Measurements from ENCODE around the gene KRTAP3-2. TPM values are rescaled to one million over a fixed set of nuclear protein-coding genes. Genes with fewer than 3 reads are reported as not detected.

Gene KRTAP3-2
- total RNA-seq, 4 donors from 2014 or later = not detected

- Histone ChIP-seq H3K4me3 (no peak overlapping the region), H3K27me3 (no peaks in the 10 kb centered on the region), H3K9me3 (no peaks in the 10 kb centered on the region), H3K4me1 (no peaks in the 10 kb centered on the region), H3K27ac (no peak overlapping the region), H3K36me3 (no peaks in the 10 kb centered on the region)
- intact Hi-C loops (cut with DNase I; ENCODE audit: low total_unique reads) = no loop called here
- no peak for TF ChIP-seq CTCF (IDR thresholded peaks at IDR 0.05)
- no peak for TF ChIP-seq POLR2A (IDR thresholded peaks at IDR 0.05)
- DNase-seq = no peak
Observed at GRCh38 chr17:41020336-41020735, 20.6 kb upstream of the KRTAP3-2 start.

GRCh38 chr17:41019415-41019814 lies 19.7 kb upstream of the KRTAP3-2 start:
- H3K4me1 ChIP-seq = no peaks in the 10 kb centered on the region
- H3K27me3 ChIP-seq = no peaks in the 10 kb centered on the region
- H3K9me3 ChIP-seq = no peaks in the 10 kb centered on the region
- intact Hi-C loops (cut with DNase I; ENCODE audit: low total_unique reads) = no loop called here
- H3K27ac ChIP-seq = no peak overlapping the region
- TF ChIP-seq POLR2A (IDR thresholded peaks at IDR 0.05) (no peak), CTCF (IDR thresholded peaks at IDR 0.05) (no peak)
- H3K36me3 ChIP-seq = no peaks in the 10 kb centered on the region
- H3K4me3 ChIP-seq = no peak overlapping the region
- DNase-seq = no peak

GRCh38 chr17:41018541-41018940 lies 18.8 kb upstream of the KRTAP3-2 start:
- Histone ChIP-seq H3K4me1 (no peaks in the 10 kb centered on the region), H3K9me3 (no peaks in the 10 kb centered on the region), H3K4me3 (no peak overlapping the region), H3K36me3 (no peaks in the 10 kb centered on the region), H3K27ac (no peak overlapping the region), H3K27me3 (no peaks in the 10 kb centered on the region)
- no peak for DNase-seq
- intact Hi-C loops (cut with DNase I; ENCODE audit: low total_unique reads) = no loop called here
- TF ChIP-seq POLR2A (IDR thresholded peaks at IDR 0.05) (no peak), CTCF (IDR thresholded peaks at IDR 0.05) (no peak)

- no peaks in the 10 kb centered on the region for H3K27me3 ChIP-seq
- no peaks in the 10 kb centered on the region for H3K36me3 ChIP-seq
- no peak for TF ChIP-seq CTCF (IDR thresholded peaks at IDR 0.05)
- H3K4me1 ChIP-seq = no peaks in the 10 kb centered on the region
- H3K9me3 ChIP-seq = no peaks in the 10 kb centered on the region
- intact Hi-C loops (cut with DNase I; ENCODE audit: low total_unique reads) = no loop called here
- DNase-seq = no peak
- H3K27ac ChIP-seq = no peak overlapping the region
- no peak overlapping the region for H3K4me3 ChIP-seq
Observed at GRCh38 chr17:41016578-41017215, 17.0 kb upstream of the KRTAP3-2 start.

GRCh38 chr17:41015454-41015853 lies 15.7 kb upstream of the KRTAP3-2 start:
- H3K36me3 ChIP-seq = no peaks in the 10 kb centered on the region
- no peak for DNase-seq
- intact Hi-C loops (cut with DNase I; ENCODE audit: low total_unique reads) = no loop called here
- no peaks in the 10 kb centered on the region for H3K4me1 ChIP-seq
- H3K27ac ChIP-seq = no peak overlapping the region
- H3K27me3 ChIP-seq = no peaks in the 10 kb centered on the region
- TF ChIP-seq CTCF (IDR thresholded peaks at IDR 0.05) (no peak), POLR2A (IDR thresholded peaks at IDR 0.05) (no peak)
- H3K4me3 ChIP-seq = no peak overlapping the region
- no peaks in the 10 kb centered on the region for H3K9me3 ChIP-seq

All from uterus (tissue), 4 donors.